DOHH2 (cell line): ENCODE measurements around the gene SAMD4B.

Experiments
- H3F3A ChIP-seq: fragments of 200-600 bp; sonication (generic), shearing (Covaris generic); 2 replicates; pipeline ENCODE4 v1.6.0; 2016; ENCODE audit warnings: antibody characterized with exemption, mild to moderate bottlenecking; ENCODE audit not compliant: control insufficient read depth, insufficient read depth
- H3K27ac ChIP-seq: fragments of 200-600 bp; sonication (generic); 2 replicates; pipeline ENCODE4 v1.5.1; 2014; ENCODE audit warnings: low read depth, mild to moderate bottlenecking, low read length, moderate library complexity
- H3K27me3 ChIP-seq: fragments of 200-600 bp; sonication (generic); 2 replicates; pipeline ENCODE4 v1.6.1; 2014; ENCODE audit warnings: mild to moderate bottlenecking, low read length, mixed read lengths; ENCODE audit not compliant: control insufficient read depth
- H3K36me3 ChIP-seq: fragments of 200-600 bp; sonication (generic); 2 replicates; pipeline ENCODE4 v1.6.1; 2014; ENCODE audit warnings: mild to moderate bottlenecking, low read length, moderate library complexity, mixed read lengths; ENCODE audit not compliant: control insufficient read depth
- H3K4me1 ChIP-seq: fragments of 200-600 bp; sonication (generic); 2 replicates; pipeline ENCODE4 v1.6.1; 2014; ENCODE audit warnings: mild to moderate bottlenecking, low read length, mixed read lengths; ENCODE audit not compliant: control insufficient read depth
- H3K4me2 ChIP-seq: fragments of 200-600 bp; sonication (generic); 2 replicates; pipeline ENCODE4 v1.6.0; 2014; ENCODE audit warnings: mild to moderate bottlenecking, low read length, moderate library complexity
- H3K4me3 ChIP-seq: fragments of 200-600 bp; sonication (generic); 2 replicates; pipeline ENCODE4 v1.5.1; 2014; ENCODE audit warnings: mild to moderate bottlenecking, low read length, mixed read lengths
- H3K79me2 ChIP-seq: fragments of 200-600 bp; sonication (generic); 2 replicates; pipeline ENCODE4 v1.6.1; 2014; ENCODE audit warnings: mild to moderate bottlenecking, low read length, mixed read lengths; ENCODE audit not compliant: control insufficient read depth
- H3K9me2 ChIP-seq: fragments of 200-600 bp; sonication (generic); replicated peaks from 2 replicates; pipeline ENCODE4 v1.6.1; 2014; ENCODE audit warnings: mild to moderate bottlenecking, low read length, mixed read lengths; ENCODE audit not compliant: control insufficient read depth
- H3K9me3 ChIP-seq: fragments of 200-600 bp; sonication (generic); 2 replicates; pipeline ENCODE4 v1.6.1; 2014; ENCODE audit warnings: antibody characterized with exemption, low read length, mixed read lengths; ENCODE audit not compliant: control insufficient read depth, insufficient read depth
- H4K20me1 ChIP-seq: fragments of 200-600 bp; sonication (generic); 2 replicates; pipeline ENCODE4 v1.6.0; 2014; ENCODE audit warnings: low read depth, mild to moderate bottlenecking, antibody characterized with exemption, low read length, moderate library complexity; ENCODE audit not compliant: control insufficient read depth, insufficient read depth
- EZH2phosphoT487 ChIP-seq: fragments of 200-600 bp; sonication (generic); IDR thresholded peaks from 2 replicates; pipeline ENCODE4 v1.6.1; 2017; ENCODE audit warnings: borderline replicate concordance, mild to moderate bottlenecking, antibody characterized with exemption, low read length, moderate library complexity, mixed read lengths
- TF ChIP-seq, protein P1 (sequence below): fragments of 200-600 bp; sonication (generic); IDR thresholded peaks from one replicate; pipeline ENCODE4 v1.5.1; 2014; ENCODE audit warnings: antibody characterized with exemption, mild to moderate bottlenecking, low read depth, low read length; ENCODE audit not compliant: poor library complexity, severe bottlenecking

The SAMD4B gene

DNA sequence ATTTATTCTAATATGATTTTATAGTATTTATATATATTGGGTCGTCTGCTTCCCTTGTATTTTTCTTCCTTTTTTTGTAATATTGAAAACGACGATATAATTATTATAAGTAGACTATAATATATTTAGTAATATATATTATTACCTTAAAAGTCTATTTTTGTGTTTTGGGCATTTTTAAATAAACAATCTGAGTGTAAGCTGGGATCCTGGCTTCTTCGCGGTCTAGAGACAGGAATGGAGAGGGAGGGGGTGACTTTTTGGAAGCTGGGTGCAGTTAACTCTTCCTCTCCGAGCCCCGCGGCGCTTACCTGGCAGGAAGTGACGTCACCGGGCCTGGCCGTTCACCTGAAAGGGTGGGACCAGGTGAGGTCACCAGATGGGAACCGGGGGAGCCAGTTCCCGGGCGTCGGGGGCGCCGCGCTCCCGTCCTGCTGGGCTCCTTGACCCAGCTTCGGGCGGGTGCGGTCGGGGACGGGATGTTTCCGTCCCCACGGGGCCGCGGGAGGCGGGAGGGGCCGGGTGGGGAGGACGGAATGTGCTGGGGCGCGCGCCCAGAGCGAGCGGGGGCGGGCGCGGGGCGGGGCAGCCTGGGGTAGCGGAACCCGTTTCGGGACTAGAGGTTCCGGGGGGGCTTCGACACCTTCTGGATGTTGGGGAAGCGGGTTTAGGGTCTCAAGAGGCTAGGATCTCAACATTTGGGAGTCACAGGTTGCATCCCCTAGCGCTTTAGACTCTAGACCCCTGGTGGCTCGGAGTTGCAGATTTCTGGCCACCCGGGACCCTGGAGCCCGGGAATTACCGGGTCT is 67.2 kb downstream of the SAMD4B start:
- Histone ChIP-seq H3F3A (peaks cover 45% of the 10 kb centered on the region), H3K4me2 (peak overlapping the region; percentile 97), H3K4me1 (peaks cover 57% of the 10 kb centered on the region), H3K36me3 (peaks cover 38% of the 10 kb centered on the region), H3K79me2 (peaks cover 62% of the 10 kb centered on the region), H4K20me1 (peaks cover 11% of the 10 kb centered on the region), H3K4me3 (peak overlapping the region; percentile 99), H3K27ac (peak overlapping the region; percentile 97), H3K9me2 (no peaks in the 10 kb centered on the region), H3K9me3 (no peaks in the 10 kb centered on the region), H3K27me3 (no peaks in the 10 kb centered on the region)
- TF ChIP-seq, protein P1, sequence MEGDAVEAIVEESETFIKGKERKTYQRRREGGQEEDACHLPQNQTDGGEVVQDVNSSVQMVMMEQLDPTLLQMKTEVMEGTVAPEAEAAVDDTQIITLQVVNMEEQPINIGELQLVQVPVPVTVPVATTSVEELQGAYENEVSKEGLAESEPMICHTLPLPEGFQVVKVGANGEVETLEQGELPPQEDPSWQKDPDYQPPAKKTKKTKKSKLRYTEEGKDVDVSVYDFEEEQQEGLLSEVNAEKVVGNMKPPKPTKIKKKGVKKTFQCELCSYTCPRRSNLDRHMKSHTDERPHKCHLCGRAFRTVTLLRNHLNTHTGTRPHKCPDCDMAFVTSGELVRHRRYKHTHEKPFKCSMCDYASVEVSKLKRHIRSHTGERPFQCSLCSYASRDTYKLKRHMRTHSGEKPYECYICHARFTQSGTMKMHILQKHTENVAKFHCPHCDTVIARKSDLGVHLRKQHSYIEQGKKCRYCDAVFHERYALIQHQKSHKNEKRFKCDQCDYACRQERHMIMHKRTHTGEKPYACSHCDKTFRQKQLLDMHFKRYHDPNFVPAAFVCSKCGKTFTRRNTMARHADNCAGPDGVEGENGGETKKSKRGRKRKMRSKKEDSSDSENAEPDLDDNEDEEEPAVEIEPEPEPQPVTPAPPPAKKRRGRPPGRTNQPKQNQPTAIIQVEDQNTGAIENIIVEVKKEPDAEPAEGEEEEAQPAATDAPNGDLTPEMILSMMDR = no peak
- no peak for TF ChIP-seq EZH2phosphoT487

DNA sequence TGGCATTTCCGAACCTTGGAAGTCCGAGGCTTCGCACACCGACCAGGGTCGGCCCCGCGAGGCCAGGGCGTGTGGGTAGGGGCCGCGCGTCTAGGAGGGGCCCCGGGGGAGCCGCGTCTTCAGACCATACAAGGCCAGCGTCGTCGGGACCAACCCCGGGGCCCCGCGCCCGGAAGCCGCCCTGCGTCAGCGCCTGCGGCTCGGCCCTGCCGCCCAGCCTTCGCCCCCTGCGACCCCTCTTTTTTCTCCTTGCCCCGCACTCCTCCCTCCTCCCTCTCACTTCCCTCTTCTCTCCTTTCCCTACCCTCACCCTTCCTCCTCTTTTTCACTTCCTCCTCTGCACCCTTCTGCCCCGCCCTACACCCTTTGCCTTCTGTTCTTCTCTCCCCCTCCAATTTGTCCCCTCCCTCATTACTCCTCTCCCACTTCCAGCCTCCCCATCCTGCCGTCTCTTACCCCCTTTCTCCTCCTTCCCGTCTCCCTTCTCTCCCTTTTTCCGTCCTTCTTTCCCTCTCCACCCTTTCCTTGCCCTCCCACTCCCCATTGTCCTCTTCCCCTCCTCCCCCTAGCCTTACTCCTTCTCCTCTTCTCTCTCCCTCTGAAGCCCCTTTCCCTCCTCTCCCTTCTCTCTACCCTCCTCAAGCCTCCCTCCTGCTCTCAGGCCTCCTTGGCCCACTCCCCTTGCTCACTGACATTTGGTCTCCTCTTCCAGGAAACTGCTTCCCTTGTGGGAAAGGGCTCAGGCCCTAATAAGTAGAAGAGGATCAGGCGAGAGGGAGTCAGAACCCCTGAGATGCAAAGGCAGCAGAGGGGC is 68.0 kb downstream of the SAMD4B start:
- Histone ChIP-seq H3K27ac (peak overlapping the region; percentile 97), H4K20me1 (peaks cover 11% of the 10 kb centered on the region), H3K4me2 (peak overlapping the region; percentile 97), H3K9me2 (no peaks in the 10 kb centered on the region), H3F3A (peaks cover 40% of the 10 kb centered on the region), H3K4me3 (peak overlapping the region; percentile 99), H3K9me3 (no peaks in the 10 kb centered on the region), H3K27me3 (no peaks in the 10 kb centered on the region), H3K36me3 (peaks cover 38% of the 10 kb centered on the region), H3K4me1 (peaks cover 53% of the 10 kb centered on the region), H3K79me2 (peaks cover 60% of the 10 kb centered on the region)
- TF ChIP-seq EZH2phosphoT487 = no peak
- TF ChIP-seq, protein P1 = no peak

DNA sequence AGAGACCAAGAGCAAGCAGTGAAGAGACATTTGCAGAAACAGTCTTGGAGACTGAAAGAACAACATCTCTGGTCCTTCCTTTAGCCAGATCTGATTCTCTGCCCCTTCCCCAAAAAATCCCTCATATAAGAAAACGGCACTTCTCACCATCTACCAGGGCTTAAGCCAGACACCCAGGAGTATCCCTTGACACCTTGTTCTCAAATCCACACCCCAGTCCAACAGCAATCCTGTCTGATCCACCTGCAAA is 68.5 kb downstream of the SAMD4B start:
- H3K27ac ChIP-seq = peak overlapping the region; percentile 97
- H3K4me1 ChIP-seq = peaks cover 48% of the 10 kb centered on the region
- no peaks in the 10 kb centered on the region for H3K9me2 ChIP-seq
- H3K4me3 ChIP-seq = peak overlapping the region; percentile 99
- peaks cover 38% of the 10 kb centered on the region for H3K36me3 ChIP-seq
- H3K79me2 ChIP-seq = peaks cover 57% of the 10 kb centered on the region
- H3K4me2 ChIP-seq = peak overlapping the region; percentile 97
- TF ChIP-seq EZH2phosphoT487 = no peak
- TF ChIP-seq, protein P1 = no peak
- H3F3A ChIP-seq = peaks cover 35% of the 10 kb centered on the region
- peaks cover 11% of the 10 kb centered on the region for H4K20me1 ChIP-seq
- no peaks in the 10 kb centered on the region for H3K9me3 ChIP-seq
- H3K27me3 ChIP-seq = no peaks in the 10 kb centered on the region
